GOT3 (cell line): ENCODE data around the gene SPTAN1.
"Not testable (repeated sequence)": the region's sequence is repeated elsewhere in the genome, so short reads cannot be mapped to it uniquely, and the experiment has no call there.

Experiments
- DNase-seq: peaks from one replicate; lab custom pipeline; 2025; ENCODE audit warnings: mixed read lengths; lab: John Stamatoyannopoulos, UW

The SPTAN1 gene

GRCh38 chr9:128632486-128632885, 80.1 kb downstream of the SPTAN1 start:
- no peak for DNase-seq

- no peak for DNase-seq
Measured at GRCh38 chr9:128633057-128633456, 80.7 kb downstream of the SPTAN1 start.

DNA sequence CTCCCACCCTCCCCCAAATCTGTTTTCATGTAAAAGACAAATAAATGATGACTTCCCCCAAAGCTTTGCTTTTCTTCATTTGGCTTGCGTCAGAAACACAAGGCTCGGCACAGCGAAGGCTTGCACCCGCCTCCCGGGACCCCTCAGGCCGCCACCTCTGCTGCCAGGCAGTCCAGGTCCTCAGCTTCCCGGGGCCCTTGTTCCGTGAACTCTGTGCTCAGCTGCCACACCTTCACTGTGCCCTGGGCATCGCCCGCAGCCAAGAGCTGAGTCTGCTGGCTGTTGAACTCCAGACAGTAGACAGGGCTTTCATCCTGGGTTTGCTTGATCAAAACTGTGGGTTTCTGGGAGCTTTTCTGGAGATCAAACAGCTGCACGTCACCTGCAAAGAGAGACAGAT, 81.2 kb downstream of the SPTAN1 start:
- no peak for DNase-seq

- no peak for DNase-seq
Measured at GRCh38 chr9:128634111-128634510, 81.7 kb downstream of the SPTAN1 start.

DNA sequence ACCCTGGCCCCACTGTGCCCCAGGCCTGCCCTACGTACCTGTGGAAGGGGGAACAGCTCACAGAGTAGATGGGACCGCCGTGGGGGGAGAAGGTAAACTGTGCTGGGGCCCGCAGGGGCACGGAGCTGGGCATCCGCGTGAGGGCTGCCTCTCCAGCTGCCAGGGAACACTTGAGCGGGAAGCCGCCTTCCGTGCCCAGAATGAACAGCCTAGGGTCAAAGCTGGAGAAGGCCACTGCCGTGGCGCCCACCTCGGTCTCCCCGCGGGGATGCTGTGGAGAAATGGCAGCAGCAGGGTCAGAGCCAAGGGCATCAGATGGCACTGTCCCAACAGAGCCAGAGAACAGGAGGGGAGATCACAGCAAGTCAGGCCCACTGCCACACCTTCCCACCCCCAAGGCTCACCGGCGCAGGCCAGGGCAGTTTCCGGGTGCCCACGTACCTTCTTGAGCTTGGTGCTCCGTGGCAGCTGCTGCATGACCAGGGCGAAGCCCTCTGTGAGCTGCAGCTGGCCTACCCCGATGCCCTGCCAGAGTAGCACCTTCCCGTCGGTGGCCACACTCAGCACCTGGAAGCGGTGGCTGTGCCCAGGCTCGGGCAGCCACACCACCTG, 82.4 kb downstream of the SPTAN1 start:
- no peak for DNase-seq

GRCh38 chr9:128635266-128636023, 83.1 kb downstream of the SPTAN1 start:
- DNase-seq = peak; percentile 40

- DNase-seq = no peak
Measured at GRCh38 chr9:128636024-128636390, 83.6 kb downstream of the SPTAN1 start.

DNA sequence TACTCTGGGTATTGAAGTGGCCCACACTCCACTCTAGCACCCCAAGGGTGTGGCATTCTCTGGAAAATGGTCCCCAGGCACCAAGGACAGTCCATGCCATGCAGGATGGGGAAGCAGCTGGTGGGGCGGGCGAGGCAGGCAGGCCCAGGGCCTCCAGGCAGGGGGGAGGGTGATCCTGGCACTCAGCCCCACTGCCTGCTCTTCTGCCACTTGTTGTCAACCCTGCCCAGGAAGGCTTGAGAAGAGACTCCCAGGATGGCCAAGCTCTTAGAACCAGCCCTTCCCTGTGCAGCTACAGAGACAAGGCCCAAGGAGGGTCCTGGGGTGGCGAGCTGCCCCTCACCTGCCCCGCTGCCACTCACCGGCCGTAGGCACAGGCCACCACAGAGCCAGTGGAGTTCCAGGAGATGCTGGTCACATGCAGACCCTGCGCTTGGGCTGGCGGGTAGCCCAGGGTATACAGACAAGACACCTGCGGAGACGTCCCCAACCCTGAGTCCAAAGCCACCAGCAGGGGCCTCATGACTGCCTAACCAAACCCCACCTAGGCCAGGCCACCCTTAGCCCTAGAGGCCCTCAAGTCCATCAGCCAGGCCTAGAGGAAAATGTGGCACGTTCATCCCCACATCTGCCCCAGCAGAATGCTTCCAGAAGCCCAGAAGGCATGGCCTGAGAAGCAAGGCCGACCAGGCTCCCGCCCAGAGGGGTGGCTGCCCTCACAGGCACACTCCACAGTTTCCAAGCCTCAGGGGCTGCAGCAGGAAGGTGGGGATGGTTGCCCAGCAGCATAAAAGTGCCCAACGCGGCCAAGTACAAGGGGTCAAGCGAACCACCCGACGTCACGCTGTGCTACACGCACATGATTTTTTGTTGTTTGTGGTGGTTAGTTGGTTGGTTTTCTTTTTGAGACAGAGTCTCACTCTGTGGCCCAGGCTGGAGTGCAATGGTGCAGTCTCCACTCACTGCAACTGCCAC, 84.5 kb downstream of the SPTAN1 start:
- no peak for DNase-seq

GRCh38 chr9:128637656-128638055, 85.3 kb downstream of the SPTAN1 start:
- DNase-seq = no peak

DNA sequence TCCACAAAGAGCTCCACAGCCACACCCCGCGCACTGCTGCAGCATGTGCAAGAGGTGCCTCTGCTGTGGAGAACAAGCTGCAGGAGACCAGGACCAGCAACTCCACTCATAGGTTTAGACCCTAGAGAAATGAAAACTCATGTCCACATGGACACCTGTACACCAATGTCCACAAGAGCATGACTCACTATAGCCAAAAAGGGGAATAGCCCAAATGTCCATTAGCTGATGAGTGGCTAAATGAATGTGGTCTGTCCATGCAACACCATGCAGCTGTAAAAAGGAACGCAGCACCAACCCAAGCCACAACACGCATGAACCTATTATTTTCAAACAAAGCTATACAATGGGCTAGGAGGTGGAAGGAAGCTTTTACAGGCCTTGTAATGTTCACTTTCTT, 86.2 kb downstream of the SPTAN1 start:
- no peak for DNase-seq

- DNase-seq = no peak
Measured at GRCh38 chr9:128640603-128641002, 88.2 kb downstream of the SPTAN1 start.

DNA sequence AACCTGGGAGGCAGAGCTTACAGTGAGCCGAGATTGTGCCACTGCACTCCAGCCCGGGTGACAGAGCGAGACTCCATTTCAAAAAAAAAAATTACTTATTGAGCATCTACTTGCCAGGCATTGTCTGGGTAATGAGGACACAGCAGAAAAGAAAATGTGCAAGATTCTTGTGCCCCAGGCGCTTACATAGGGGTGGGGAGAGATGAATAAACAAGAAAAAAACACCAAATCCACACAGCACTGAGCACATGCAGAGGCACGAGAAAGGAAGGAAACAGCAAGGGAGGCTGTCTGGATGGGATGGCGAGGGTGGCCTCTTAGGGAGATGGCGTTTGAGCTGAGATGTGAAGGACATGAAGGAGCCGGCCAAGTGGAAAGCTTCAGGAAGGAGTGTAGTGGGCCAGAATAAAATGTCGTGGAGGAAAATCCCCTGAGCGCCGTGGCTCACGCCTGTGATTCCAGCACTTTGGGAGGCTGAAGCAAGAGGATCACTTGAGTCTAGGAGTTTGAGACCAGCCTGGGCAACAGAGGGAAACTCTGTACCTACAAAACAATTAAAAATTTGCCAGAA, 90.4 kb downstream of the SPTAN1 start:
- DNase-seq = no peak

DNA sequence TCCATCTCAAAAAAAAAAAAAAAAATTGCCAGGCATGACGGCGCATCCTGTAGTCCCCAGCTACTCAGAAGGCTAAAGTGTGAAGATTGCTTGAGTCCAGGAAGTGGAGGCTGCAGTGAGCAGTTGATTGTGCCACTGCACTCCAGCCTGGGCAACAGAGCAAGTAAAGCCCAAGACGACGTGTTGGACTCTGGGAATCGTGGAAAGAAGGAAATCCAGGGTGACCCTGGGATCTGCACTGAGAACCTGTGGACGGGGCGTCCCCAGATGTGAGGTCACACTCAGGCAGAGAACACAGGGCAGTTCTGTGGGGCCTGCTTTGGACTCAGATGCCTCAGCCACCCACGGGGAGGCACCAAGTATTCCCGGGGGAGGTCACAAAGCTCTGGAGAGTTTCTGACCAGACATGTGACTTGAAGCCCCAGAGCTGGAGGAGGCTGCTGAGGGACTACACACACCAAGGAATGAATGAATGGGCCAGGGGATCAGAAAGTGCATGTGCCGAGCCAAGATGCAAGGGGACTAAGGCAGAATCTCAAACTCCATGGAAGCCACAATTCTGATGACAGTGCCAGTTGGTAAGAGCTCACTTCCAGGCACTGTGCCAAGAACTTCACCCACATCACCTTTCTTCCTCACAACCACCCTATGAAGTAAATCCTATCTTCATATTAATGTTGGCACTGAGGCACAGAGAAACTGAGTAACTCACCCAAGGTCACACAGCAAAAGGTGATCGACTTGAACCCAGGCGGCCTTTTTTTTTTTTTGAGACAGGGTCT, 91.3 kb downstream of the SPTAN1 start:
- DNase-seq = no peak

DNA sequence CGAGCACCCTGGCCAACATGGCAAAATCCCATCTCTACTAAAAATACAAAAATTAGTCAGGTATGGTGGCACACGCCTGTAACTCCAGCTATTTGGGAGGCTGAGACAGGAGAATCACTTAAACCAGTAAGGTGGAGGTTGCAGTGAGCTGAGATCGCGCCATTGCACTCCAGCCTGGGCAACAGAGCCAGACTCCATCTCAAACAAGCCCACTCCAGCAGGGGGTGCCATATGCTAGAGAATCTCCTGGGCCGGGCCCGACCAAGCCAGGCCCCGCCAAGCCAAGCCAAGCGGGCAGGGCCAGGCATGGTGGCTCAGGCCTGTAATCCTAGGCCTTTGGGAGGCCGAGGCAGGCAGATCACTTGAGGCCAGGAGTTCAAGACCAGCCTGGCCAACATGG, 95.8 kb downstream of the SPTAN1 start:
- DNase-seq = not testable (repeated sequence)

GRCh38 chr9:128651798-128652197, 99.4 kb downstream of the SPTAN1 start:
- no peak for DNase-seq

DNA sequence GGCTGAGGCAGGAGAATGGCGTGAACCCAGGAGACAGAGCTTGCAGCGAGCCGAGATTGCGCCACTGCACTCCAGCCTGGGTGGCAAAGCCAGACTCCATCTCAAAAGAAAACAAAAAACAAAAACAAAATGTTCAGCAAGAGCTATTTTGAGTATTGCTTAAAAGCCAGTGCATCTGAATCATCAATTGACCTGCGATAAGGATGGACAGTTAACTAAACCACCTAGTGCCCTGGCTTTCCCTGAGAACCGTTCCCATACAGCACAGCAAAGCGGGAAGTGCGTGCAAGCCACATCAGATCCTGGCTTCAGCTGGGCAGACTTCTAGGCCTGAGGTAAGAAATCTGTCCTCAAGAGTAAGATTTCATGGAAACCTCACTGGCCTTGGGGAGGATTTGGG, 101.5 kb downstream of the SPTAN1 start:
- DNase-seq = no peak

- no peak for DNase-seq
Measured at GRCh38 chr9:128654481-128654880, 102.1 kb downstream of the SPTAN1 start.

GRCh38 chr9:128656416-128657343, 104.3 kb downstream of the SPTAN1 start, which contains the start of gene DYNC2I2:
DYNC2I2 (minus strand) TSS chr9:128656847; CDS start chr9:128656726, 121 bp downstream.
- DNase-seq = peak; percentile 57

DNA sequence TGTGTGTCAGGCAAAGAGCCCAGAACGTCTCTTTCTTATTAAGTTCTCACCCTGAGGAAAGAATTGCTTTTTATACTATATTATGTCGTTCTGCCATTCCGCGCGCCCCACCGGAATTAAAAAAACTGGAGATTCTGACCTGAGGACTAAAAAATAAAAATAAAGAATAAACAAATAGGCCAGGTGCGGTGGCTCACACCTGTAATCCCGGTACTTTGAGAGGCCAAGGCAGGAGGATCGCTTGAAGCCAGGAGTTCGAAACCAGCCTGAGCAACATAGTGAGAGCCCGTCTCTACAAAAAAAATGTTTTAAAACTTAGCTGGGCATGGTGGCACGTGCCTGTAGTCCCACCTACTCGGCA, 104.9 kb downstream of the SPTAN1 start:
- DNase-seq = no peak

DNA sequence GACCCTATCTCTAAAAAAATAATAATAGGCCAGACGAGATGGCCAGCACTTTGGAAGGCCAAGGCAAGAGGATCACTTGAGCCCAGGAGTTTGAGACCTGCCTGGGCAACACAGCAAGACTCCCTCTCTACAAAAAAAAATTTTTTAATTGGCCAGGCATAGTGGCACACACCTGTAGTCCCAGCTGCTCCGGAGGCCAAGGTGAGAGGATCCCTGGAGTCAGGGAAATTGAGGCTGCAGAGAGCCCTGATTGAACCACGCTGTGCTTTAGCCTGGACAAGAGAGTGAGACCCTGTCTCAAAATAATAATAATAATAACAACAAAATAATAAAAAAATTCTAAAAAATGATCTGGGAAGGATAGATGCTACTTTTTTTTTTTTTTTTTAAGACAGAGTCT, 105.4 kb downstream of the SPTAN1 start:
- DNase-seq = no peak
